MM.1S (cell line): ENCODE measurements around the gene ELMO1.

Experiments used
- DNase-seq: peaks from one replicate; pipeline ENCODE4 v3.0.0-alpha.2; 2015
- H2AFZ ChIP-seq: fragments of 300-600 bp; sonication (generic); 2 replicates; pipeline ENCODE4 v1.6.0; 2016; ENCODE audit warnings: antibody characterized with exemption, low read length
- H3F3A ChIP-seq: fragments of 300-600 bp; sonication (generic); 2 replicates; pipeline ENCODE4 v1.6.1; 2016; ENCODE audit warnings: mild to moderate bottlenecking, antibody characterized with exemption, low read length, moderate library complexity, mixed read lengths; ENCODE audit not compliant: insufficient read depth
- H3K27ac ChIP-seq: fragments of 300-600 bp; sonication (generic); 2 replicates; pipeline ENCODE4 v1.5.1; 2016; ENCODE audit warnings: mild to moderate bottlenecking, low read length
- H3K27me3 ChIP-seq: fragments of 300-600 bp; sonication (generic); replicated peaks from 2 replicates; pipeline ENCODE4 v1.6.0; 2016; ENCODE audit warnings: low read length; ENCODE audit not compliant: insufficient read depth
- H3K36me3 ChIP-seq: fragments of 300-600 bp; sonication (generic); replicated peaks from 2 replicates; pipeline ENCODE4 v1.6.1; 2016; ENCODE audit warnings: mild to moderate bottlenecking, low read length, mixed read lengths; ENCODE audit not compliant: insufficient read depth
- H3K4me1 ChIP-seq: fragments of 300-600 bp; sonication (generic); 2 replicates; pipeline ENCODE4 v1.6.1; 2016; ENCODE audit warnings: low read length, mixed read lengths
- H3K4me2 ChIP-seq: fragments of 300-600 bp; sonication (generic); 2 replicates; pipeline ENCODE4 v1.6.0; 2016; ENCODE audit warnings: low read depth, low read length
- H3K4me3 ChIP-seq: fragments of 300-600 bp; sonication (generic); 2 replicates; pipeline ENCODE4 v1.5.1; 2016; ENCODE audit warnings: low read length, mixed read lengths
- H3K79me2 ChIP-seq: fragments of 300-600 bp; sonication (generic); 2 replicates; pipeline ENCODE4 v1.6.1; 2016; ENCODE audit warnings: mixed run types, low read length, mixed read lengths
- H3K9ac ChIP-seq: fragments of 300-600 bp; sonication (generic); 2 replicates; pipeline ENCODE4 v1.6.1; 2016; ENCODE audit warnings: low read length, mixed read lengths
- H3K9me2 ChIP-seq: fragments of 300-600 bp; sonication (generic); replicated peaks from 2 replicates; pipeline ENCODE4 v1.6.1; 2016; ENCODE audit warnings: mild to moderate bottlenecking, low read length, mixed read lengths; ENCODE audit not compliant: insufficient read depth
- H3K9me3 ChIP-seq: fragments of 300-600 bp; sonication (generic); replicated peaks from 2 replicates; pipeline ENCODE4 v1.6.1; 2016; ENCODE audit warnings: mild to moderate bottlenecking, low read length, mixed read lengths; ENCODE audit not compliant: insufficient read depth
- H4K20me1 ChIP-seq: fragments of 300-600 bp; sonication (generic); 2 replicates; pipeline ENCODE4 v1.6.1; 2016; ENCODE audit warnings: mild to moderate bottlenecking, low read length, moderate library complexity, mixed read lengths; ENCODE audit not compliant: insufficient read depth
- EZH2 ChIP-seq: fragments of 300-600 bp; sonication (generic); optimal IDR thresholded peaks from 2 replicates; pipeline ENCODE3; 2017; ENCODE audit warnings: low read depth, mild to moderate bottlenecking, antibody characterized with exemption, low read length, mixed read lengths
- EZH2phosphoT487 ChIP-seq: fragments of 300-600 bp; sonication (generic); IDR thresholded peaks from 2 replicates; pipeline ENCODE4 v1.6.1; 2018; ENCODE audit warnings: antibody characterized with exemption, low read length
- TF ChIP-seq, protein P1 (sequence below): fragments of 300-600 bp; sonication (generic); IDR thresholded peaks from 2 replicates; pipeline ENCODE4 v1.5.1; 2016; ENCODE audit warnings: antibody characterized with exemption, low read length, mixed read lengths

Gene ELMO1

DNA sequence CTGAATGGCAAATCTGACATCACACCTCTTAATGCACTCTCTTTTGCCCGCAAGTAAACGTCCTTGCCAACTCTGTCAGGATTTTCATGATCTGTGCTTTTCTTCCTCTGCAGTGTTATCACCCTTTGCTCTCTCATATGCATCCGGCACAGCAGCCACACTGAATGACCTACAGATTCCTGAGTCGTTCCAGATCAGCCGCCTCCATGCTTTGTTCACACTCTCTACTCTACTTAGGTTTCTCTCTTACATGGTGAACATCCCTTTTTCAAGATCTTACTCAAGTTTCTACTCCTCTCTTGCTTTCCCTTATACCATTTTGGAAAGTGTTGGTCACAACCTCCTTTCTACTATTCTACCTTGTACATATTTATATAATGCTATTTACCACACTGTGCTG, 596.6 kb downstream of the ELMO1 start:
- no peaks in the 10 kb centered on the region for H3F3A ChIP-seq
- H3K27me3 ChIP-seq: no peaks in the 10 kb centered on the region
- H3K79me2 ChIP-seq: no peaks in the 10 kb centered on the region
- no peak overlapping the region for H3K4me3 ChIP-seq
- no peak overlapping the region for H3K27ac ChIP-seq
- no peaks in the 10 kb centered on the region for H3K9me2 ChIP-seq
- H3K9ac ChIP-seq: no peak overlapping the region
- no peaks in the 10 kb centered on the region for H3K36me3 ChIP-seq
- H3K4me2 ChIP-seq: no peak overlapping the region
- TF ChIP-seq EZH2phosphoT487 (no peak), EZH2 (no peak)
- TF ChIP-seq, protein P1, sequence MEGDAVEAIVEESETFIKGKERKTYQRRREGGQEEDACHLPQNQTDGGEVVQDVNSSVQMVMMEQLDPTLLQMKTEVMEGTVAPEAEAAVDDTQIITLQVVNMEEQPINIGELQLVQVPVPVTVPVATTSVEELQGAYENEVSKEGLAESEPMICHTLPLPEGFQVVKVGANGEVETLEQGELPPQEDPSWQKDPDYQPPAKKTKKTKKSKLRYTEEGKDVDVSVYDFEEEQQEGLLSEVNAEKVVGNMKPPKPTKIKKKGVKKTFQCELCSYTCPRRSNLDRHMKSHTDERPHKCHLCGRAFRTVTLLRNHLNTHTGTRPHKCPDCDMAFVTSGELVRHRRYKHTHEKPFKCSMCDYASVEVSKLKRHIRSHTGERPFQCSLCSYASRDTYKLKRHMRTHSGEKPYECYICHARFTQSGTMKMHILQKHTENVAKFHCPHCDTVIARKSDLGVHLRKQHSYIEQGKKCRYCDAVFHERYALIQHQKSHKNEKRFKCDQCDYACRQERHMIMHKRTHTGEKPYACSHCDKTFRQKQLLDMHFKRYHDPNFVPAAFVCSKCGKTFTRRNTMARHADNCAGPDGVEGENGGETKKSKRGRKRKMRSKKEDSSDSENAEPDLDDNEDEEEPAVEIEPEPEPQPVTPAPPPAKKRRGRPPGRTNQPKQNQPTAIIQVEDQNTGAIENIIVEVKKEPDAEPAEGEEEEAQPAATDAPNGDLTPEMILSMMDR: no peak
- DNase-seq: no peak
- H2AFZ ChIP-seq: no peak overlapping the region
- H4K20me1 ChIP-seq: no peaks in the 10 kb centered on the region
- no peaks in the 10 kb centered on the region for H3K4me1 ChIP-seq
- H3K9me3 ChIP-seq: no peaks in the 10 kb centered on the region

DNA sequence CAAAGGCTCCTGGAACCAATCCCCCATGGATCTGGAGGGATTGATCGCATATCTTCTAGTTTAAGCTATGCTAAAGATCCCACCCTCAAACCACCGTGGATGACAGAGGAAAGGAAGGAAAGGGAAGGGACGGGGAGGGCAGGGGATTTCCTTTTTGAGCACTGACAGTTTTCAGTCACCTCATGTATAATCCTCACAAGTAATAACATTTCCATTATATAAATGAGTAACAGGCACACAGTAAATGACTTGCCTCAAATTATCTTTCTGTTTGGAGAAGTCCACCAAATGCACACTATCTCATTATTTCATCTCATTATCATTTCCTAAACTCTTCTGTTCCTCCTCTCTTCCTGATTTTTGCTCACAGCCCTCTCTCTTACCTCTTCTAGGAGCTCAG, 597.3 kb downstream of the ELMO1 start:
- no peak overlapping the region for H2AFZ ChIP-seq
- DNase-seq: no peak
- no peak overlapping the region for H3K9ac ChIP-seq
- H3K4me3 ChIP-seq: no peak overlapping the region
- H3K79me2 ChIP-seq: no peaks in the 10 kb centered on the region
- TF ChIP-seq, protein P1: no peak
- no peak for TF ChIP-seq EZH2
- no peaks in the 10 kb centered on the region for H3K27me3 ChIP-seq
- no peaks in the 10 kb centered on the region for H3K9me2 ChIP-seq
- H3K27ac ChIP-seq: no peak overlapping the region
- H3F3A ChIP-seq: no peaks in the 10 kb centered on the region
- H4K20me1 ChIP-seq: no peaks in the 10 kb centered on the region
- H3K36me3 ChIP-seq: no peaks in the 10 kb centered on the region
- H3K9me3 ChIP-seq: no peaks in the 10 kb centered on the region
- no peaks in the 10 kb centered on the region for H3K4me1 ChIP-seq
- no peak overlapping the region for H3K4me2 ChIP-seq

DNA sequence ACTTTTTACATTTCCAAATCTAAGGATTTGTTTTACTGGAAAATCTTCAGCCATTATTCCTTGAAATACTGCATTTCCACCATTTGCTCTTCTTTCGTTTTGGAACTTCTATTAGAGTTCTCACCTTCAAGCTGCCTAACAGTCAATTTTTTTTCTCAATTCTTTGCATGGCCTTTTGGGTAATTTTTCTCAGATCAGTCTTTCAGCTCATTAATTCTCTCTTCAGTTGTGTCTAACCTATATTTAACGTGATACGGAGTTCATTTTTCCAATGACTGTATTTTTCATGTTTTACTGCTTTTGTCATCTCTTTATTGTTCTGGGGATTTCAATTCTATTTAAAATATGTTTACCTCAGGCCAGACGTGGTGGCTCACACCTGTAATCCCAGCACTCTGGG, 600.7 kb downstream of the ELMO1 start:
- no peaks in the 10 kb centered on the region for H3F3A ChIP-seq
- TF ChIP-seq, protein P1: no peak
- TF ChIP-seq EZH2: no peak
- no peak for TF ChIP-seq EZH2phosphoT487
- no peak overlapping the region for H3K4me3 ChIP-seq
- H3K27ac ChIP-seq: no peak overlapping the region
- no peak overlapping the region for H3K4me2 ChIP-seq
- no peaks in the 10 kb centered on the region for H3K27me3 ChIP-seq
- H3K9me3 ChIP-seq: no peaks in the 10 kb centered on the region
- H3K9ac ChIP-seq: no peak overlapping the region
- H4K20me1 ChIP-seq: no peaks in the 10 kb centered on the region
- H3K36me3 ChIP-seq: no peaks in the 10 kb centered on the region
- H3K9me2 ChIP-seq: no peaks in the 10 kb centered on the region
- H3K79me2 ChIP-seq: no peaks in the 10 kb centered on the region
- no peaks in the 10 kb centered on the region for H3K4me1 ChIP-seq
- no peak for DNase-seq
- H2AFZ ChIP-seq: no peak overlapping the region

DNA sequence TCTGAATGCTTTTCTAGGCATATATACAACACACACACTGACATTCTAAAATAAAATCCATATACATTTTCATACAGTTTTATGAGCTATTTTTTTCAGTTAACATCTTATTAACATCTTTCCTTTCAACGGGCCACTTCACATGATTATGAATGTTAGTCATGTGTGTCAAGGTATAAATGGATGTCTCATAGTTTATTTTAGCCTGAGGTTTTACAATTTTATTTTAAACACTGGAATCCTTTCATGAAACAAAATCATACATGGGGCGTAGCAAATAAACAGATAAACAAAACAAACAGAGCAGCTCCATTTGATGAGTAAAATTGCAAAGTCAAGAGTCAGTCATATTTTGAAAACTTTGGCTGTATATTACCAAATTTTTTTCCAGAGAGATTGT, 604.3 kb downstream of the ELMO1 start:
- Histone ChIP-seq H3K4me3 (no peak overlapping the region), H3K27me3 (no peaks in the 10 kb centered on the region), H3K4me1 (no peaks in the 10 kb centered on the region), H3K9me3 (no peaks in the 10 kb centered on the region), H3F3A (no peaks in the 10 kb centered on the region), H3K27ac (no peak overlapping the region), H3K4me2 (no peak overlapping the region), H3K79me2 (no peaks in the 10 kb centered on the region), H4K20me1 (no peaks in the 10 kb centered on the region), H2AFZ (no peak overlapping the region), H3K36me3 (no peaks in the 10 kb centered on the region), H3K9me2 (no peaks in the 10 kb centered on the region), H3K9ac (no peak overlapping the region)
- no peak for DNase-seq
- TF ChIP-seq, protein P1: no peak
